HG03432 (cell line): ENCODE results near the gene DNASE1L2.
"Not testable (repeated sequence)": the region's sequence is repeated elsewhere in the genome, so short reads cannot be mapped to it uniquely, and the experiment has no call there.

Source experiments
- ATAC-seq: cut with Tn5 transposase; IDR thresholded peaks from one replicate; pipeline ENCODE4 v1.9.1; 2021; ENCODE audit warnings: mild to moderate bottlenecking, moderate library complexity; ENCODE audit not compliant: unreplicated experiment

Gene DNASE1L2

DNA sequence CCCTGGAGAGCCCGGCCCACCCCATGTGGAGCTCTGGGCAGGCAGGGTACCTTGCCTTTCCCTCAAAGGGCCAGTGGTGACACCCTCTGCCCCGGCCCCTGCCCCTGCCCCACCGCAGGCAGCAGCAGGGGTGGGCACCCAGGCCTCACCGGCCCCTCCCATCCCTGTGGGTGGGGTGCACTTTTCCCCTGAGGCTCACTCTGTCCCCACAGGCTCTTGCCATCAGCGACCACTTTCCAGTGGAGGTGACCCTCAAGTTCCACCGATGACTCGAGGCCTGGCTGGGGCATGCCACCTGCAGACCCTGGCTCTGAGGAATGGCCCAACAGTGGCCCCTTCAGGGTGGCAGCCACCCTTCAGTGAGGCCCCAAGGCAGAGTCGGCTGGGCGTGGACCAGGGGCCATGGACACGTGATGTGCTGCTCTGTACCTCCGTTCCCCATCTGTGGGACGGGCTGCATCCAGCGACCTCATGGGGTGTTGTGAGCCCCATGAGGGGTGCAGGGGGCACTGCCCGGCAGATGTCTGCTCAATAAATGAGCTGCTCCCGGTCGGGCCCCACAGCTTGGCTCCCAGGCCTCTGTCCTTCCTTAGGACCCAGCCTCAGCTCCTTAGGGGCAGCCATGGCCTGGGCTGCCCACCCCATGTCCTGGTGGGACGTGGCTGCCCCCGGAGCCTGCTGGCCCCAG is 2.0 kb downstream of the DNASE1L2 start:
- ATAC-seq = no peak

DNA sequence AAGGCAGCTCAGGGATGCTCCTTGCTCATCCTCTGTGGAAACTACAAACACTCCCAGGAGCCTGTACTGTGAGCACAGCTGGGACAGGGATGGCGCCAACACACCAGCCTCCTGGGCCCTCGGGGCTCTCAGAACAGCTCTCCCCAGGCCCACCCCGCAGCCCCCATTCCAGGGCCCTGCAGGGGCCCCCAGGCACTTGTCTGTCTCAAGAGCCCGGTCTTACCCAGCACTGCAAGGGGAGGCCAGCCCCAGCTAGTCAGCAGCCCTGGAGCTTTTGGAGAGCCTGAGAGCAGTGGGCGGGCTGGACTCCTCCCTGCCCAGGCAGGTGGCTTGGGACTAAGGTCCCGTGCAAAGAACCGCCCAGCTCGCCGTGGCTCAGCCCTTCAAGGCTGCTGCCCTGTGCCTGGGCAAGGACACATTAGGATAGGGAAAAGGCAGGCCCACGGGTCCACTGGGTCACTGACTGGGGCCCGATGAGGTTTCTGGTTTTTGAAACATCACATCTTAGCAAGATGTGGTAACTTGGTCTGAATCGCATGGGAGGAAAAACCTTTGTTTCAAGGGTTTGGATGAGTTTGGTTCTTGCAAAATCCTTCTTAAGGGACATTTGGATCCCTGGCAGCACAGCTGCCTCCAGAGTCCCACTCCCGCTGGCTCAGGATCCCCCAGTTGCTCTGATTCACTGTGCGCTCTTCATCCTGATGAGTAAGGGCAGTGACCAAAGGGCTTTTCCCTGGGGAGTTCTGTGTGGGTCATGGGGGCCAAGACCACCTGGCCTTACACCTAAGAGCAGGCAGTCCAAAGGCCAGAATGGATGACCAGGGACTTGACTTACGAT is 2.8 kb downstream of the DNASE1L2 start:
- ATAC-seq = no peak

DNA sequence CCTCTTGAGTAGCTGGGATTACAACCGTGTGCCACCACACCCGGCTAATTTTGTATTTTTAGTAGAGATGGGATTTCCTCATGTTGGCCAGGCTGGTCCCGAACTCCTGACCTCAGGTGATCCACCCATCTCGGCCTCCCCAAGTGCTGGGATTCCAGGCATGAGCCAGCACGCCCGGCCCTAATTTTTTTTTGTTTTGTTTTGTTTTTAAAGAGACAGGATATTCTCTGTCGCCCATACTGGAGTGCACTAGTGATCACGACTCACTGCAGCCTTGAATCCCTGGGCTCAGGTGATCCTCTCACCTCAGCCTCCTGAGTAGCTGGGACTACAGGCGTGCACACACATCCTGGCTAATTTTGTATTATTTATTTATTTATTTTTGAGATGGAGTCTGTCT is 4.1 kb downstream of the DNASE1L2 start:
- ATAC-seq = not testable (repeated sequence)

DNA sequence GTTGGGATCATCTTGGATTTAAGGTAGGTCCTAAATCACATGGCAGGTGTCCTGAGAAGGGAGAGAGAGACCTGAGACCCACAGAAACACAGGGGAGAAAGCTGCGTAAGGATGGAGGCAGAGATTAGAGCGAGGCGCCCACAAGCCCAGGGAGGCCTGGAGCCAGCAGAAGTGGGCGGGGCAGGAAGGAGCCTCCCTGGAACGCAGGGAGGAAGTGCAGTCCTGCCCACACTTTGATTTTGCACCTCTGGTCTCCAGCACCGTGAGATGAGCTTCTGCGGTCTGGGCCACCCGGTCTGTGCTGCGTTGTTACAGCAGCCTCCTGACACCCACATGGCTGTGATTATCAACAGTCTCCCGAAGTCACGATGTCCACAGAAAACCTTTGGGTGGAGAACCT is 6.4 kb downstream of the DNASE1L2 start:
- ATAC-seq = no peak

DNA sequence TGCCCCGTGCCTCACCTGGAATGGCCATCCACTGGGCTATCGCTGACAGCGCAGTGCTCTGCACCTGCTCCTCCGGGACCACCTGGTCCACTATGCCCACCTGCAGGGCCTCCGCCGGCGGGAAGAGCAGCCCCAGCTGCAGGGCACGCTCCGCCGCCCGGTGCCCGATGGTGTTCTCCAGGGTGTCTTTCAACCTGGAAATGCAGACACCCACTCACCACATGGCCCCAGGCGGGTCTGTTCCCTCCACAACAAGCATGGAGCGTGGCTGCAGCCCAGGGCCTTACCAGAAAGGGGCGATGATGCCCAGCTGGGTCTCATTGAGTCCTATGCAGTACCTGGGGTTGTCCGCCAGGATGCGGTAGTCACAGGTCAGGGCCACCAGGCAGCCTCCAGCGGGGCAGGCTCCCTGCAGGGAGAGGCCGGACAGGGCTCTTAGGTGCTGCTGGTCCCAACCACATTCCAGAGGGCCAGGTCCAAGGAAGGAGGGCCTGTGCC is 6.8 kb downstream of the DNASE1L2 start:
- ATAC-seq = no peak

DNA sequence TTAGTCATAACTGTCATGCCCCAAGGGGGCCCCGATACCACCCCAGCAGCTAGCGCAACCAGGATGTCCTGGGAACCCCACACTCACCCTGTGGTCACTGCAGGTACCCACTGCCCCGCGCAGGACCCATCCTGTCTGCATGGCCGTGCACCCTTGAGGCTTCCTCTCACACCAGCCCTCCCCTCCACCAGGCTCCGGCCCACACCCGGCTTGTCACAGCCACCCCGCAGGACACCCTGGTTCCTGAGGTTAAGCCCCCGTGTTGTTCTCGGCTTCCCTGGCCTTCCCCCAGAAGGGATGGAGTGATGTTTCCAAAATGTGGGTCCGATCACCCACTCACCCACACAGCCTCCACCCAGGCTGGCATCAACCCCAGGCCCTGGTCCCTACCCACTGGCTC is 7.5 kb downstream of the DNASE1L2 start:
- ATAC-seq = no peak

DNA sequence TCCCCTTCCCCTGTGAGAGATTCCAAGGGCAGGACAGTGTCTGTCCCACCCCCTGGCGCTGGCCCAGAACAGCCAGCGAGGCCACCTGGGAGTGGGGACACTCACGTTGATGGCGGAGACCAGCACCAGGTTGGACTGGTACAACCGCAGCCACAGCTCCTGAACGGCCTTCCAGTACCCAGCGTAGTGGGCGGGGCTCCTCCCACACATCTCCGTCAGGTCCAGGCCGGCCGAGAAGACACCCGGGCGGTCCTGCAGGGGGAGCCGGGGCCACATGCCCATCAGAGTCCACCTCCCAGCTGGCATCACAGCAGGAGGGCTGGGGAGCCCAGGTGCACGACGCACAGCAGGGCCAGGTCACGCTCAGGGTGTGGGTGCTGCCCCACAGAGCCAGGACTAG is 8.1 kb downstream of the DNASE1L2 start:
- ATAC-seq = no peak

DNA sequence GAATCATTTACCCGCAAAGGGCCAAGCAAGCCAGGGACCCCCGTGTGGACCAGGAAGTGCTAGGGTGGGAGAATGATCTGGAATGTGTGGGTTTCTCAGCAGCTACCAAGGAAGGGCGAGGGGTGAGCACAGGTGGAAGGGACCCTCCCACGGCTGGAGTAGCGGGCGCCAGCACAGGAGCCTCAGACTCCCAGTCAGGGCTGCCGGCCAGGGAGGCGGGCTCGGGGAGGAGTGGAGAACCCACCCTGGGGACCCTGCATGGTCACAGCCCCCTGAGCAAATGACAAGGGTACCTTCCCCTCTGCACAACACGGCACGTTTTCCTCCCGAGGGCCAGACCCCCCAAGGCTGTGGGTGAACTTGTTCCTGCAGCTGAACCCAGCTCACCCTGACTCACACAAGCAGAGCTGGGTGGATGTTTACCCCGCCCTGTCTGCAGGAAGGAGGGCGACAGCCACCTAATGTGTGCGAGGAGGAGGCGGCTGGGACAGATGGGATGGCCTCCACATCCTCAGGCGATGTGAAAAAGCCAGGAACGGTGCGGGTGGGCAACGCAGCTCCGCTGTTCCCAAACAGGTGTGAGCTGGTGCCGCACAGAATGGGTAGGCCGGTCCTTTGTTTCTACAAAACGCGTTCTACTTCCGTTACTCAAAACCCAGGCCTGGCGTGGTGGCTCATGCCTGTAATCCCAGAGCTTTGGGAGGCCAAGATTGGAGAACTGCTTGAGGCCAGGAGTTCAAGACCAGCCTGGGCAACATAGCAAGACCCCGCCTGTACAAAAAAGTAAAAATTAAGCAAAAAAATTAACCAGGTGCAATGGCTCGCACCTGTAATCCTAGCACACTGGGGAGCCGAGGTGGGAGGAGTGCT is 8.9 kb downstream of the DNASE1L2 start:
- no peak for ATAC-seq

DNA sequence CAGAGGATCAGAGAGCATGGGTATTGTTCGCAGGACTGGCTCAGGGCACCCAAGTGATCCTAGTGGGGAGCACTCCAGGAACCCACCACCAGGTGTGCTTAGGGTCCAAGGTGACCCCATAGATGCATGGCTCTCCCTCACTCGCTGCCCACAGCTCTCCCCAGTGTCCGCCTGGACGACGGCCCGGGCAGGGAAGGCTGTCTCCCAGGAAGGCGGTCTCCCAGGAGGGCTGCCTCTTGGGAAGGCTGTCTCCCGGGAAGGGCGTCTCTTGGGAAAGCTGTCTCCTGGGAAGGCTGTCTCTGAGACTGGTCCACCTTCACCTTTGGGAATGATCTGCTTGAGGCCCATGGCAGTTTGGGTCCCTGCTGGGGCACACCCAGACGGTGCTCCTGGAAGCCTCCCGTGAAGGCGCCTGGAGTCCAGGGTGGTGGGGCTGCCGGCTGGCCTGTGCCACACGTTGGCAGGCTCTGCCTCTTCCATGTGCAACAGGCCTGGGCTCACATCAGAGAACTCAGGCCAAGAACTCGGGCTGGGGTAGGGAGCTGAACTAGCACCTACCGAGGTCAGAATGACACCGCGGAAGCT is 10.1 kb downstream of the DNASE1L2 start:
- no peak for ATAC-seq

DNA sequence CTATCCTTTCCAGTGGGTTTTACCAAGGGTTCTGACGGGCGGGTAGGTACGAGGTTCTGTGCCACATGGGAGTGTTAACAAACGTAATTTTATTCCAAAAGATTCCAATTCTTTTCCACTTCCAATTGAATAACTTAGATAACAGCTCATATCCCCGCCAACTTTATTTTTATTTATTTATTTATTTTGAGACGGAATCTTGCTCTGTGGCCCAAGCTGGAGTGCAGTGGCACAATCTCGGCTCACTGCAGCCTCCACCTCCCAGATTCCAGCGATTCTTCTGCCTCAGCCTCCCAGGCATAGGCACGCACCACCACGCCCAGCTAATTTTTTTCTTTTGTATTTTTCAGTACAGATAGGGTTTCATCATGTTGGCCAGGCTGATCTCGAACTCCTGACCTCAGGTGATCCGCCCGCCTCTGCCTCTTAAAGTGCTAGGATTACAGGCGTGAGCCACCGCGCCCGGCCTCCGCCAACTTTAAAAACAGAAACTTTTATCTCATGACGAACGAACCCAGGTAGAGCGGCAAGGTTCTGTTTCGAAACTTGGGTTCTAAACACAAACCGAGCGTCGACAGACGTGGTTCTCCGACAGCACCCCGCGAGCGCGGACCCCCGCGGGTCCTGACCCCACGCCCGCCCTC is 14.5 kb downstream of the DNASE1L2 start:
- no peak for ATAC-seq

DNA sequence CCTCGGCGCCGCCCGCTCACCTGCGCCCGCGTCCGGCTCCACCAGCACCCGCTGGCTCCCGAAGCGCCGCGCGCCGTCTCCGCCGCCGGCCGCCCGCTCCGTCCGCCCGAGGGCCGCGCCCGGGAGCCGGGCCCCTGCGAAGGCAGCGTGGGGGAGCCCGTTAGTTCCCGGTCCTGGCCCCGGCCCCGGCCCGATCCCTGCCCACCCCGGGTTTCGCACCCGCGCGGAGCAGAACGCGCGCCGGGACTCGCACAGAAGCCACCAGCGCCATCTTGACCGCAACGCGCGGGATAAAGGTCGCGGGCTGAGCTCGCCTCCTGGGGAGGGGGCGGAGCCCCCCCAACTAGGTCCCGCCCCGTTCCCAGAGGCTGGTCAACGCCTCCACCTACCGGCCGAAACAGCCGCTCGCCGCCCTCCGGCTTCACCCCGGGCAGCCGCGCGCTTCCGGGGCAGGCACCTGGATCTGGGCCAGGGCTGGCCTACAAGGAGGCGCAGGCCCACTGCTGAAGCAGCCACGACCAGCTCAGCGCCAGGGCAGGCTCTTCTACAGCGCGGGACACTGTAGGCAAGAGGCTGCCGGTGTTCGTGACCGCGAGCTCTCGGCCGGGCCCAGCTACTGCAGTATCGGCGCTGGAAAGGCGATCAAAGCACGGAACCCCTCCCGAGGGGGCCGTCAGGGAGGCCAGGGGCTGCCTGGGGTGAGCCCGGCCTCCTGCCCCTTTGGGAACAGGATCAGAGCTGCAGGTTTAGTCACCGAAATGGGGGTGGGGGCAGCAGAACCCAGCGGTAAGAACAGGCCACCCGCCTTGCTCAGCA is 15.3 kb downstream of the DNASE1L2 start, which contains the start of gene ECI1:
Gene ECI1, minus strand, starts transcription at position 292 of the 816 bp plus-strand sequence. Its CDS starts 21 bp downstream, at position 271.
- ATAC-seq = peak; percentile 83

DNA sequence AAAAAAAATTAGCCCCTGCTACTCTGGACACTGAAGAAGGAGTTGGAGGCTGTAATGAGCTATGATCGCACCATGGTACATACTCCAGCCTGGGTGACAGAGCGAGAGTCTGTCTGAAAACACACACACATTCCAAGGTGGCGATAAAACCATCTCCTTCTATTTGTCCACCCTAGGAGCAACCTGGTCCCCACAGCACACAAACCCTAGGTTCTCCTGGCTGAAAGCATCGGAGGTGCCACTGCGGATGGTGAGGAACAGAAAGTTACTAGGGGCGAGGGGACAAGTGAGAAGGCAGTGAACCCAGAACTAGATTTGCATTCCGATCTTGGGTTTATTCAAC is 16.5 kb downstream of the DNASE1L2 start:
- no peak for ATAC-seq

DNA sequence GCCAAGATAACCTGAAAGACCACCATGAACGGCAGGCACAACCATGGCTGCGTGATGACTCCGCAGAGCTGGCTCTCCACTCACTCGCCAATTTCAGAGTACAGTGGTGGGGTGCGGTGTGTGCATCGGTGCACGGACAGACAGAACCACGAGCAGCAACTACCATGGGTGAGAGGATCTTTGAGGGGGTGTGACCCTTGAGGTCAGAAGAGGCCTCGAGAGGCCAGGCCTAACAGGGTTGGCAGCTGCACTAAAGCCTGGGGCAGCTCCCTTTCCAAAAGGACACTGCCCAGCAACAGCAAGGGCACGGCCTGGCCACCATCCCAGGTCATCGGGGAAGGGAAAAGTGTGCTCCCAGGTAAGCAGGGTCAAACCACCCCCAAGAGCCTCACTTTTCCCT is 17.0 kb downstream of the DNASE1L2 start:
- ATAC-seq = no peak

DNA sequence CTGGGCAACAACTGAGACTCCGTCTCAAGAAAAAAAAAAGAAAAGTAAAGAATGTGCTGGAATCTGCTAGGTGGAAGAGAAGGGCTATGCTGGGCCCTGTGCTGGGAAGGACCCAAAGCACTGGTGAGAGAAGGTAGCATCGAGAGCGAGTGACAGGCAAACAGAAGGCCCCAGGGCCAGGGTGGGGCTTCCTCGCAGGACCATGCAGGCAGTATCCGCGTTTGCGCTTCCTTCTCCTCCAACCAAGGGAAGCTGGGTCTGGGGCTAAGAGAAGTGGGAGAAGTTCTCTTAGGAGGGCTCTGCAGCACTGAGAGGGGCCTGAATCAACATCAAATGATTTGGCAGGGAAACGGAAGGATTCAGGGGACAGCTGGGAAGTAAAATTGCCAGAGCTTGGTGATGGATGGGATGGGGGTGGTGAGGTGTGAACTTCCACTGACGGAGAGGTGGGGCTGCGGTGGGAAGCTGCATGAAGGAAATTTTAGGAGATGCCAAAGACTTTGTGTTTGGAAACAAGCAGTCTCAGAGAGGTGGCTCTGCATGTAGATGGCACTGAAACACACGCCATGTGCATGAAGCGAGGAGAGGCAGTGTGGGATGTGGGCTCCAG is 20.4 kb downstream of the DNASE1L2 start:
- ATAC-seq = no peak

DNA sequence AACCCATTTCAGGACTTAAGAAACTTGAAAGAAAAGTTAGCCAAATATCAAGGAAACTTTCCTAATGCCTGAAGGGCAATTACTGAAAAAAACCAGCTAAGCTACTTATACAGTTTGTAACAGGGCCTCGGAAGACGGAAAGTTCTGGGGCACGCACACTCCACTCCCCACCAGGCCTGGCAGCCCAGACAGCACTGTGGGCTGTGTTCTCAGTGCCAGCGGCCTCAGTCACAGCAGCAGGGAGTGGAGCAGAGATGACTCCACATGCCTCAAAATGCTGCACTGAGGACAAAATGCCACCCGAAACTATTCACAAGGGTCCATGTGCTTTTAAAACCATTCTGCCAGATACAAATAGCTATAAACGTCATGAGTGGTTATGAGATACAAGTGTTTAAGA is 21.5 kb downstream of the DNASE1L2 start:
- no peak for ATAC-seq

DNA sequence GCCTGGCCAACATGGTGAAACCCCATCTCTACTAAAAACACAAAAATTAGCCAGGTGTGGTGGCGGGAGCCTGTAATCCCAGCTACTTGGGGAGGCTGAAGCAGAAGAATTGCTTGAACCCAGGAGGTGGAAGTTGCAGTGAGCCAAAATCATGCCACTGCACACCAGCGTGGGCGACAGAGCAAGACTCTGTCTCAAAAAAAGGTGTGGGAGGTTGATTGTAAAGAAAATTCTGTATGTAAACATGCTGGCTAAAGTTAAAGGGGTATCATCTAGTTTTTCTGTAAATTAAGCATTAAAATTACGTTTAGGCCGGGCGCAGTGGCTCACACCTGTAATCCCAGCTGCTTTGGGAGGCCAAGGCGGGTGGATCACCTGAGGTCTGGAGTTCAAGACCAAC is 22.3 kb downstream of the DNASE1L2 start:
- not testable (repeated sequence) for ATAC-seq

DNA sequence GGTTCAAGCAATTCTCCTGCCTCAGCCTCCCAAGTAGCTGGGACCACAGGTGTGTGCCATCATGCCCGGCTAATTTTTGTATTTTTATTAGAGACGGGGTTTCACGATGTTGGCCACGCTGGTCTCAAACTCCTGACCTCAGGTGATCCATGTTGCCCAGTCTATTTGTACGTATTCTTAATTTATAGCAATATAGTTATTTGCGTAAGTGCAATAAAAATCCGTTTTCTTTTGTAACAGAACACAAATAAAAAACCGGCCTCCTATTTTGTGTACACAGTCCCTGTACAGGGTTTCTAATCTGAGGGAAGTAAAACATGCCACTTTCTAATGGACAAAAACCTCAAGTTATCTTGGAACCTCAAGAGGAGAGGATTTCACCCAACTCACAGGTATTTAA is 24.0 kb downstream of the DNASE1L2 start:
- ATAC-seq = no peak

DNA sequence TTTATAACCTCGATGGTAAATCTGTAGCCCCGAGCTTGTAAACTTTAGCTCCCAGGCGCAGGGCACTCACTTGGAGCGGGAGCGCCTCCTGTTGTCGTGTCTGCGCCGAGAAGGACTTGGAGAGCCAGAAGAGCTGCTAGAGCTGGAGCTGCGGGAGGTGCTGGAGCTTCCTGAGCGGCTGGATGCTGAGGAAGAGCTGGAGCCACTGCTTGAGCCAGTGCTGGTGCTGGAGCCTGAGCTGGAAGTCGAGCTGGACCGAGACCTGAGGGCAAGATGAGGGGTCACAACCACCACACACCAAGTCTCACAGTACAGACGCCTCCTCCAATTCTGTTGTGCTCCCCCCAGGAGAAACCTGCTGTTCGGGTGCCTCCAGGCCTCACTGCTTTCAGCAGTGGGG is 26.8 kb downstream of the DNASE1L2 start:
- ATAC-seq = not testable (repeated sequence)

DNA sequence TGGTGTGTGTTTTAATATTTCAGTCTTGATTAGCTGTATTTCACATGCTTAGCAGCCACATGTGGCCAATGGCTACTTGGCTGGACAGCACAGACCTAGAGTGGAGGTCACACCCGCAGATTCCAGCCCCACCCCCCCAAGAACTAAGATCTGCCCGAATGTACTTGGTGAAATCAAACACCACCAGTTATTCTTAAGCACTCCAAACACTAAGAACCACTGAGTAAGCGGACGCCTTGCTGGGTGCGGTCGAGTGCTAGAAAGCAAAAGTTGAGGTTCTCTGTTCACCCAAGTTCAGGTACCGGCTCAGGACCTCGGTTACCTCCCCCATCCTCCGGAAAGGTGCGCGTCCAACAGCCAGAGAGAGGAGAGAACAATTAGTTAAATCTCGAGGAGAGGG is 30.6 kb downstream of the DNASE1L2 start:
- not testable (repeated sequence) for ATAC-seq
